Measurements from ENCODE around the gene MEIG1. TPM values are rescaled to one million over a fixed set of nuclear protein-coding genes. Genes with fewer than 3 reads are reported as not detected.
"Not testable (repeated sequence)": the region's sequence is repeated elsewhere in the genome, so short reads cannot be mapped to it uniquely, and the experiment has no call there.

The MEIG1 gene
- not detected for total RNA-seq

GRCh38 chr10:14959221-14960057 is at the start of gene MEIG1:
Gene MEIG1, plus strand, starts transcription at chr10:14959388. Its CDS starts 7,081 bp downstream, at chr10:14966469.
- H3K4me3 ChIP-seq (ENCODE audit: low read length), result peak within 1 kb of the TSS; percentile 93
- no peaks in the 10 kb centered on the region for H3K9me3 ChIP-seq (ENCODE audit: low read depth, low read length)
- H3K27me3 ChIP-seq (ENCODE audit: insufficient read depth, low read length), result no peaks in the 10 kb centered on the region
- H3K4me1 ChIP-seq (ENCODE audit: insufficient read depth, low read length), result peaks cover 21% of the 10 kb centered on the region

DNA sequence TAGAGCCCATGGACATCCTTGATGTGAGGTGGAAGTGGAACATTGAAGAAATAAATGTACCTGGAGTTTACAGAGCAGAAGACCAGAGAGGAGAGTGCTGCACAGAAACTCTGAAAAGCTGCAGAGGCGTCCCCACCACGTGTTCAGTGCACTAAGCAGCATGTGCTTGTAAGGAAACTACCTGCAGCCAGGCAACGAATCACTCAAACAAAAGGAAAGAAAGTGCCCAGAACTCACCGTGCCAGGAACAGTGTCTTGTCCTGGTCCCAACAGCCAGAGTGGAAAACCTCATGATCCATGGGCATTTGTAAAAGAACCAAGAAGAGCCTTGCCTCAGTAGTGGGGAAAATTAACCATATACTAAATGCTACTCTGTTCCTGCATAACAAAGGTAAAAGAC is 48.2 kb upstream of the MEIG1 start:
- Histone ChIP-seq H3K4me3 (ENCODE audit: low read length) (no peak overlapping the region), H3K4me1 (ENCODE audit: insufficient read depth, low read length) (no peaks in the 10 kb centered on the region), H3K9me3 (ENCODE audit: low read depth, low read length) (peaks cover 1% of the 10 kb centered on the region), H3K27me3 (ENCODE audit: insufficient read depth, low read length) (no peaks in the 10 kb centered on the region)

- Histone ChIP-seq H3K4me1 (ENCODE audit: insufficient read depth, low read length) (no peaks in the 10 kb centered on the region), H3K4me3 (ENCODE audit: low read length) (no peak overlapping the region), H3K9me3 (ENCODE audit: low read depth, low read length) (peaks cover 10% of the 10 kb centered on the region), H3K27me3 (ENCODE audit: insufficient read depth, low read length) (no peaks in the 10 kb centered on the region)
Measured at GRCh38 chr10:14911801-14912200, 47.4 kb upstream of the MEIG1 start.

DNA sequence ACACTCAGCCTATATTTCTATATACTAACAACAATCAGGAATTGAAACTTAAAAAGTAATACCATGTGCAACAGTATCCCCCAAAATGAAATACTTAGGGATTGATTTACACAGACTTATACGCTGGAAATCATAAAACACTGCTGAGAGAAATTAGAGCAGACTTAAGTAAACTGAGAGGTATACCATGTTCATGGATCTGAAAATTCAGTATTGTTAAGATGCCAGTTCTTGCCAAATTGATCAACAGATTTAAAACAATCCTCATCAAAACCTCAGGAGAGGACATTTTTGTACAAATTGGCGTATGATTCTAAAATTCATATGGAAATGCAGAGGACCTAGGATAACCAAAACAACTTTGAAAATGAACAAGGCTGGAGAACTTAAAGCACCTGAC is 42.6 kb upstream of the MEIG1 start:
- H3K4me1 ChIP-seq (ENCODE audit: insufficient read depth, low read length), result no peaks in the 10 kb centered on the region
- H3K4me3 ChIP-seq (ENCODE audit: low read length), result no peak overlapping the region
- peaks cover 24% of the 10 kb centered on the region for H3K9me3 ChIP-seq (ENCODE audit: low read depth, low read length)
- no peaks in the 10 kb centered on the region for H3K27me3 ChIP-seq (ENCODE audit: insufficient read depth, low read length)

DNA sequence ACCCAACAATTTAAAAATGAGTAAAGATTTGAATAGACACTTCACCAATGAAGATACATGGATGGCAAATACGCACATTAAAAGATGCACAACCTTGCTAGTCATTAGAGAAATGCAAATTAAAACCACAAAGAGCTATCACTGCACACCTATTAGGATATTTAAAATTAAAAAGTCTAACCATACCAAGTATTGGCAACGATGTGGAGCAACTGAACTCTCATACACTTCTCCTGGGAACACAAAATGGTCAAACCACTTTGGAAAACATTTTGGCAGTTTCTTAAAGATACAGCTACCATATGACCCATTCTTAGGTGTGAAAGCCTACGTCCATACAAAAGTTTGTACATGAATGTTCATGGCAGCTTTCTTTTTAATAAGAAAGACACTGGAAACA is 41.4 kb upstream of the MEIG1 start:
- Histone ChIP-seq H3K4me1 (ENCODE audit: insufficient read depth, low read length) (no peaks in the 10 kb centered on the region), H3K9me3 (ENCODE audit: low read depth, low read length) (peaks cover 24% of the 10 kb centered on the region), H3K4me3 (ENCODE audit: low read length) (no peak overlapping the region), H3K27me3 (ENCODE audit: insufficient read depth, low read length) (no peaks in the 10 kb centered on the region)

DNA sequence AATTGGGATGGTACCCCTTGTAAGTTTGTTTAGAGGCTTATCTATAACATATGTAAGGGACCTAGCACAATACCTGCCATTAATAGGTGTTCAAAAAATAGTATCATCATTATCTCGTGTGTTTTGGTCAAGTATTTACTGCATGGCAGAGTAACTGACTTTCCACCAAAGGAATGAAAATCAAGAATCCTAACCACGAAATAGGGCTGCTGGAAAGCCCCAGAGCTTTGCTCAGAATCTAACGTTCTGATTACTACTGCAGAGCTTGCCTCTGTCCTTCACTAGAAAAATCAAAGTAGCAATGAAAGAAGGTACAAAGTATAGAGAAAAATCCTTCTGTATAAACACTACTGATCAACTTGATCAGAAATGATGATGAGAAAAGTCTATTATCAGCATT is 40.2 kb upstream of the MEIG1 start:
- H3K9me3 ChIP-seq (ENCODE audit: low read depth, low read length), result peaks cover 24% of the 10 kb centered on the region
- H3K4me3 ChIP-seq (ENCODE audit: low read length), result no peak overlapping the region
- H3K27me3 ChIP-seq (ENCODE audit: insufficient read depth, low read length), result no peaks in the 10 kb centered on the region
- H3K4me1 ChIP-seq (ENCODE audit: insufficient read depth, low read length), result no peaks in the 10 kb centered on the region

DNA sequence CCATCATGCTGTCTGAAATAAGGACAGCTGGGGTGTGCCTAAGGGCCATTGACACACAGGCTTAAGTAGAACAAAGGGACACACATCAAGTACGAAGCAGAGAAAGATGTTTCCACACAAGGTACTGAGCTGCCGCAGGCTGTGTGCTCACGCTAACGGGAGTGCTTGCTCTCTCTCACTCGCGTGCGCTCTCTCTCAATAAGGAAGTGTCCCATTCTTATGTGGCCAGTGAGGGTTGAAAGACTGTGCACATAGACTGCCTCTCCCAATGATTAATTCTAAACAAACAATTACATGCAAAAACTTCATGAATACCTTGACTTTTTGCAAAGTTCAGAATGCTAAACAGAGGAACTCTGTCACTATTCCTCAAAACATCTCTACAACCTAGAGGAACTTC is 35.2 kb upstream of the MEIG1 start:
- Histone ChIP-seq H3K27me3 (ENCODE audit: insufficient read depth, low read length) (no peaks in the 10 kb centered on the region), H3K4me1 (ENCODE audit: insufficient read depth, low read length) (no peaks in the 10 kb centered on the region), H3K4me3 (ENCODE audit: low read length) (no peak overlapping the region), H3K9me3 (ENCODE audit: low read depth, low read length) (no peaks in the 10 kb centered on the region)

DNA sequence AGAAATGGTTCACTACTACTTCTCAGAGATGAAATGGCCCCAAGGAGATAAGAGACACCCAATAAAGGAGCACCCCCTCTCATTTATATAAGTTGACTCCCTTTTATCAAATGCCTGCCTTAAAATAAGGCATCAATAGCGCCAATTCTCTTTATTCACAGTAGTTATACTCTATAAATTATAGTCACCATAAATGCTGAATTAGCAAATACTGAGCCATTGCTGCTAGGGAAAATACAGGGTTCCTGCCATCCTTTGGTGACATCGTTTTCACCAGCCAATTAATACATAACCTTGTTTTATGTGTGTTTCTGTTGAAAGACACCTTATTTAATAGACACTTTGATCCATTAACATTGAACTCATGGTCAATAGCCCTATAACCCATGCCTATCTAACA is 33.9 kb upstream of the MEIG1 start:
- Histone ChIP-seq H3K27me3 (ENCODE audit: insufficient read depth, low read length) (no peaks in the 10 kb centered on the region), H3K4me3 (ENCODE audit: low read length) (no peak overlapping the region), H3K9me3 (ENCODE audit: low read depth, low read length) (no peaks in the 10 kb centered on the region), H3K4me1 (ENCODE audit: insufficient read depth, low read length) (no peaks in the 10 kb centered on the region)

GRCh38 chr10:14926061-14926470 is 33.1 kb upstream of the MEIG1 start:
- Histone ChIP-seq H3K4me1 (ENCODE audit: insufficient read depth, low read length) (no peaks in the 10 kb centered on the region), H3K4me3 (ENCODE audit: low read length) (no peak overlapping the region), H3K27me3 (ENCODE audit: insufficient read depth, low read length) (no peaks in the 10 kb centered on the region), H3K9me3 (ENCODE audit: low read depth, low read length) (no peaks in the 10 kb centered on the region)

GRCh38 chr10:14926722-14927416 is 32.3 kb upstream of the MEIG1 start:
- Histone ChIP-seq H3K4me3 (ENCODE audit: low read length) (no peak overlapping the region), H3K9me3 (ENCODE audit: low read depth, low read length) (no peaks in the 10 kb centered on the region), H3K4me1 (ENCODE audit: insufficient read depth, low read length) (no peaks in the 10 kb centered on the region), H3K27me3 (ENCODE audit: insufficient read depth, low read length) (no peaks in the 10 kb centered on the region)

DNA sequence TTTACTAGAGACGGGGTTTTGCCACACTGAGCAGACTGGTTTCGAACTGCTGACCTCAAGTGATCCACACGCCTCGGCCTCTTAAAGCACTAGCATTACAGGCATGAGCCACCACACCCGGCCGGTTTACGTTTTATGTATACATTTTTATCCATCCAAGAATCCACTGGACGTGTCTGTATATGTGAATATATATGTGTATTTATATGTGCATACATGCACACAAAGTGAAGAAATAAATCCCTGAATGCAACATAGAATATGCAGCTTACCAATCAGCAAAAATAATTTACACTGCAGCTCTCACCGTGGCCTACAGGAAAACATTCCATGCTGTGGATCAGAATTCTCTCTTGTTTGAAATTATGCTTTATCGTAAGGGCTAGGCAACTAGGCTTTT is 28.6 kb upstream of the MEIG1 start:
- Histone ChIP-seq H3K9me3 (ENCODE audit: low read depth, low read length) (no peaks in the 10 kb centered on the region), H3K4me1 (ENCODE audit: insufficient read depth, low read length) (no peaks in the 10 kb centered on the region), H3K4me3 (ENCODE audit: low read length) (no peak overlapping the region), H3K27me3 (ENCODE audit: insufficient read depth, low read length) (no peaks in the 10 kb centered on the region)

- H3K4me1 ChIP-seq (ENCODE audit: insufficient read depth, low read length), result no peaks in the 10 kb centered on the region
- no peak overlapping the region for H3K4me3 ChIP-seq (ENCODE audit: low read length)
- H3K9me3 ChIP-seq (ENCODE audit: low read depth, low read length), result no peaks in the 10 kb centered on the region
- H3K27me3 ChIP-seq (ENCODE audit: insufficient read depth, low read length), result no peaks in the 10 kb centered on the region
Measured at GRCh38 chr10:14936584-14936983, 22.6 kb upstream of the MEIG1 start.

- not testable (repeated sequence) for H3K4me3 ChIP-seq (ENCODE audit: low read length); H3K9me3 ChIP-seq (ENCODE audit: low read depth, low read length); H3K4me1 ChIP-seq (ENCODE audit: insufficient read depth, low read length); H3K27me3 ChIP-seq (ENCODE audit: insufficient read depth, low read length)
Measured at GRCh38 chr10:14938971-14939370, 20.2 kb upstream of the MEIG1 start.

DNA sequence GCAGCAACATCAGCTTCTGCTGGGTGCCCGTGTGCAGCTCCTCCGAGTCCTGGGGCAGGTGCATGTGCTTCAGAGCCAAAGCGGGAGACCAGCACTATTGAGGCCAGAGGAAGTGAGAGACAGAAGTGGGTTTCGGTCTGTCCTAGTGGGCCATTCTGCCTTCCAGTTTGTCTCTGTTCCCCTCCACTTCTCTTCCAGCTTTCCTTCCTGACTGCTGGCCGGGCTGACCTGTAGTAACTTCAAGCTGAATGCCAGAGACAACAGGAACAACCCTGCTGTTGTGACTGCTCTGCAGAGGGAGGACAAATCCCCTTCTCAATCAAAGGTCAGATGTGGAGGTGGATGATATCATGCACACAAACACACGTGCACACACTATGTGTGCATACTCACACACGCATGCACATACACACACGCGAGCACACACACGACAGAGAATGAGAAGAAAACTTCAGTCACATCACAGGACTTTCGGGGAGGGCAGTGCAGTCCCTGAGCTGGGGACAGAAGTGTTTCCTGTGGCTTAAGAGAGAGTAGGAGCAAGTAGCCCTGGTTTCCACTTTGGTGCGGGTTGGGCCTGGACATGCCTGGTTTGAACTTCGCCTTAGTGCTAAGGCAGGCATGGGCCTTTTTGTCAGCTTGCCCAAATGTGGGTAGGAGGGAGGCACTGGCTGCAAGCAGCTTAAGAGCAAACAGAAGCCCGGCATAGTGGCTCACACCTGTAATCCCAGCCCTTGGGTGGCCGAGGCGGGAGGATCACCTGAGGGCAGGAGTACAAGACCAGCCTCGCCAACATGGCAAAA is 16.8 kb upstream of the MEIG1 start:
- H3K27me3 ChIP-seq (ENCODE audit: insufficient read depth, low read length); H3K4me1 ChIP-seq (ENCODE audit: insufficient read depth, low read length); H3K4me3 ChIP-seq (ENCODE audit: low read length); H3K9me3 ChIP-seq (ENCODE audit: low read depth, low read length): not testable (repeated sequence)

- H3K4me3 ChIP-seq (ENCODE audit: low read length); H3K27me3 ChIP-seq (ENCODE audit: insufficient read depth, low read length); H3K9me3 ChIP-seq (ENCODE audit: low read depth, low read length); H3K4me1 ChIP-seq (ENCODE audit: insufficient read depth, low read length): not testable (repeated sequence)
Measured at GRCh38 chr10:14942950-14943338, 16.2 kb upstream of the MEIG1 start.

All from mononuclear cell (primary cell).